Lower leg skin (tissue), 4 donors: ENCODE results near the gene DUOXA2. TPM values are rescaled to one million over a fixed set of nuclear protein-coding genes. Genes with fewer than 3 reads are reported as not detected.

Experiments used
- DNase-seq, 2 donors: peaks; one replicate each; pipeline ENCODE4 v3.0.0-alpha.2; 2019; ENCODE audit warnings: low spot score in 2 of 2
- H3K4me3 ChIP-seq: fragments of 200-600 bp; sonication (generic); 2 replicates; pipeline ENCODE4 v1.5.1; 2017; ENCODE audit warnings: mild to moderate bottlenecking, low read depth; ENCODE audit not compliant: poor library complexity, severe bottlenecking
- POLR2A ChIP-seq, 2 donors: fragments of 450-650 bp; IDR thresholded peaks; one replicate each; pipeline ENCODE4 v1.6.1; 2016 to 2017; ENCODE audit warnings: antibody characterized with exemption in 2 of 2, mild to moderate bottlenecking in 1 of 2, moderate library complexity in 1 of 2
- WGBS, 2 donors: methylation state at CpG; one replicate each; pipeline ENCODE4 v1.1.5; 2018; 5-methylcytosine and 5-hydroxymethylcytosine counted together
- intact Hi-C: fragments of 100-400 bp; cut with DNase I; formaldehyde crosslinking; loops from one replicate; pipeline ENCODE4 v1.15.0; 2023; ENCODE audit warnings: low total_unique reads
- total RNA-seq, 4 donors: library from RNA; depleted of rRNA; stranded (reverse); fragments of >200 nt; gene quantifications; one replicate each; pipeline ENCODE4 v1.1.0, GENCODE V29; 2016
- TF ChIP-seq, protein P1 (sequence below), 3 donors: fragments of 450-650 bp; IDR thresholded peaks; one replicate each; pipeline ENCODE4 v1.5.1; 2016; ENCODE audit warnings: antibody characterized with exemption in 3 of 3, mild to moderate bottlenecking in 3 of 3, moderate library complexity in 2 of 3

DUOXA2 gene
- total RNA-seq, 4 donors from 2014 or later = not detected

DNA sequence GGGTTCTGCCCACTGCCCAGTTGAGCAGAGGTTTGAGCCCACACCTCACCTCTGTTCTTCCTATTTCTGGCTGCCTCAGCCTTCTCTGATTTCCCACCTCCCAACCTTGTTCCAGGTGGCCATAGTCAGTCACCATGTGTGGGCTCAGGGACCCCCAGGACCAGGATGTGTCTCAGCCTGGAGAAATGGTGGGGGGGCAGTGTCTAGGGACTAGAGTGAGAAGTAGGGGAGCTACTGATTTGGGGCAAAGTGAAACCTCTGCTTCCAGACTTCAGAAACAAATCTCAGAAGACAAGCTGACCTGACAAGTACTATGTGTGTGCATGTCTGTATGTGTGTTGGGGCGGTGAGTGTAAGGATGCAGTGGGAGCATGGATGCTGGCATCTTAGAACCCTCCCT, 50.8 kb downstream of the DUOXA2 start:
- intact Hi-C loops = no loop called here
- WGBS, 2 donors = 83 to 100% methylated on average over 1 of the region's 1 CpG
- no peak for DNase-seq
- no peak for TF ChIP-seq POLR2A (IDR thresholded peaks at IDR 0.05)
- TF ChIP-seq, protein P1, sequence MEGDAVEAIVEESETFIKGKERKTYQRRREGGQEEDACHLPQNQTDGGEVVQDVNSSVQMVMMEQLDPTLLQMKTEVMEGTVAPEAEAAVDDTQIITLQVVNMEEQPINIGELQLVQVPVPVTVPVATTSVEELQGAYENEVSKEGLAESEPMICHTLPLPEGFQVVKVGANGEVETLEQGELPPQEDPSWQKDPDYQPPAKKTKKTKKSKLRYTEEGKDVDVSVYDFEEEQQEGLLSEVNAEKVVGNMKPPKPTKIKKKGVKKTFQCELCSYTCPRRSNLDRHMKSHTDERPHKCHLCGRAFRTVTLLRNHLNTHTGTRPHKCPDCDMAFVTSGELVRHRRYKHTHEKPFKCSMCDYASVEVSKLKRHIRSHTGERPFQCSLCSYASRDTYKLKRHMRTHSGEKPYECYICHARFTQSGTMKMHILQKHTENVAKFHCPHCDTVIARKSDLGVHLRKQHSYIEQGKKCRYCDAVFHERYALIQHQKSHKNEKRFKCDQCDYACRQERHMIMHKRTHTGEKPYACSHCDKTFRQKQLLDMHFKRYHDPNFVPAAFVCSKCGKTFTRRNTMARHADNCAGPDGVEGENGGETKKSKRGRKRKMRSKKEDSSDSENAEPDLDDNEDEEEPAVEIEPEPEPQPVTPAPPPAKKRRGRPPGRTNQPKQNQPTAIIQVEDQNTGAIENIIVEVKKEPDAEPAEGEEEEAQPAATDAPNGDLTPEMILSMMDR (IDR thresholded peaks at IDR 0.05) = no peak
- no peak overlapping the region for H3K4me3 ChIP-seq

DNA sequence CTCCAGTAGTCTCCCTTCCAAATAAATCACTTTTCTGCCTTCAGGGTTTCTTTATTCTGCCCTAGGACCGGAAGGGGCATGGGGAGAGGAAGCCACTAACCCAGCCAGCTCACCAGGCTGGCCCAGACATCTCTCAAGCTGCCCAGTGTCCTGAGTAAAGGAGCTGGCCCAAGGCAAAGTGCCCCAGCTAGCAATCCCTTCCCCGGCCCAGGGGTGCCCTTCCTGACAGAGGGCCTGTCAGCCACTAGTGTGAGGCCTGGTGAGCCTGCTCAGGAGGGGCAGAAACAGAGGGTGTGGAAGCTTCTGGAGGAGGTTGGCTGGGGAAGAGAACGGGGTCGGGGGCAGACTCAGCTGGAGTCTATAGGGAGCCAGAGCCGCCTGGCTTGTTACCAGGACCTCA, 51.4 kb downstream of the DUOXA2 start:
- intact Hi-C loops = no loop called here
- TF ChIP-seq, protein P1 (IDR thresholded peaks at IDR 0.05) = no peak
- no peak for TF ChIP-seq POLR2A (IDR thresholded peaks at IDR 0.05)
- H3K4me3 ChIP-seq = no peak overlapping the region
- no peak for DNase-seq
- 52 to 73% methylated on average over 5 of the region's 5 CpGs for WGBS, 2 donors

DNA sequence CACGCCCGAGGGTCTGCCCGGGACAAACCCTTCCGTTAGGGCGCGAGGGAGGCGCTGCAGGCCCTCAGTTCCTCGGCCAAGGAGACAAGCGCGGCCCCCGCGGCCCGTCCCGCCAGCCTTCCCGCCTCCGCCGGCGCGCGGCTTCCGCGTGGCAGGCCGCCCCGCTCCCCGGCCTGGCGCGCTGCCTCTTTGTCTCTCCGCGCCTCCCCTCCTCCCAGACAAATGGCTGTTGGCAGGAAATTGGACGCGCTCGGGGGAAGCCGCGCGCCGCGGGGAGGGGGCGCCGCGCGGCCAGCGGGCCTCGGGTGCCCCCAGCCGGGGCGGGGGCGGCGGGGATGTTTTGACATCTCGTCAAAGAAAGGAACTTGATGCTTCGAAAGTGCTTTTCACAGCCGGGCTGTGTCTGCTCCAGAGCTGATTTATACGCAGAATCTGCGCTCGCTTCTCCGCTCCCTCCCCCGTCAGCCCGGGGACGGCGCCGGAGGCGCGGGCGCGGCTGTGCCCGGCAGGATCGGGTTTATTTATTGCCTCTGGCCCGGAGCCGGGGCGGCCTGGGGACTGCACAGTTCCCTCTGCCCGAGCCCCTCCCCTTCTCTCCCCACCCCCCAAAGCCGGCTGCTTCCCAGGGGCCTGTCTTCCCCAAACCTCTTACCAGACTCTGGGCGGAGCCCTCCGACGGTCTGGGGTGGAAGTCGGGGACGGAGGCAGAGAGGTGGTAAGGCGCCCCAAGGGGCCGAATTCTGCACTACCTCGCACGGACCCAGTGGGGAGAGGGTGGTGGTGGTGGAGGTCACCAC, 52.9 kb downstream of the DUOXA2 start:
- peak; percentile 80 to 96 for DNase-seq
- intact Hi-C loops = no loop called here
- H3K4me3 ChIP-seq = peak overlapping the region; percentile 53
- 0% methylated on average over 37 to 52 of the region's 79 CpGs for WGBS, 2 donors
- TF ChIP-seq, protein P1 (IDR thresholded peaks at IDR 0.05) = peak in 1 of 3 donors; percentile 49
- no peak for TF ChIP-seq POLR2A (IDR thresholded peaks at IDR 0.05)

DNA sequence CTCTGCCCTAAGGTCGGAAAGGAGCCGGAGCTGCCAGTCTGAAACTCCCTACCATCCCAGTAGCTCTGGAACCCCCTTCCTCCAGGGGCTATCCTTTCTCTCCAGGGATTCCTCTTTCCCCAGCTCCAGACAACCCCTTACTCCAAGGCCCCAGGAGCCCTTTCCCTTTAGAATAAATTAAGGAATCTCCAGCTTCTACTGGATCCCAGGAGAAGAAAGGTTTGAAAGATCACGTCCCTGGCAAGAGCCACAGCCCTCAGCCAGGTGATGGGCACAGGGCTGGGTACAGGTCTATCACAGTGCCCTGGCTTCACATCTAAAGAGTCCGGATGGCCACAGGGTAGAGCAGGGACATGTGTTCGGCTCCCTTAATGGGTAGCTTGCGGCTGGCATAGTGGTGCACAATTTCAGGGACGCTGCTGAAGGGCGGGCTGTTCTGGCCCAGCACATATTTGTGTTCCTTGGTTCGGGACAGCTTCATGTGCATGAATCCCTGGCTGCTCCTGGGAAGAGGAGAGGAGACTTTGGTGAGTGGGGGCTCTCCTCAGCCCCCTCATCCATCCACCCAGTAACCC, 53.6 kb downstream of the DUOXA2 start:
- no peak overlapping the region for H3K4me3 ChIP-seq
- intact Hi-C loops = no loop called here
- no peak for DNase-seq
- TF ChIP-seq, protein P1 (IDR thresholded peaks at IDR 0.05) = no peak
- TF ChIP-seq POLR2A (IDR thresholded peaks at IDR 0.05) = no peak
- WGBS, 2 donors = 62 to 64% methylated on average over 9 of the region's 9 CpGs

Other genes starting within 250 kb of the DUOXA2 start
- gene TERB2, start 157.6 kb upstream of the DUOXA2 start, total RNA-seq = not detected
- gene SORD, start 91.1 kb upstream of the DUOXA2 start, total RNA-seq = 10 to 100 TPM; 54.3 to 87.9 (median 83.9) TPM
- gene DUOX2, start 154 bp upstream of the DUOXA2 start, total RNA-seq = 10 to 100 TPM in 1 of 4 donors, 1 to 10 TPM in 3; 3.5 to 11.0 (median 3.9) TPM
- gene DUOXA1, start 15.6 kb downstream of the DUOXA2 start, total RNA-seq = 100 to 1,000 TPM in 2 of 4 donors, 10 to 100 TPM in 2; 58.1 to 112 (median 99.0) TPM
- gene DUOX1, start 15.7 kb downstream of the DUOXA2 start, total RNA-seq = 100 to 1,000 TPM in 2 of 4 donors, 10 to 100 TPM in 2; 90.1 to 162 (median 114) TPM
- gene SHF, start 73.6 kb downstream of the DUOXA2 start, total RNA-seq = 10 to 100 TPM in 2 of 4 donors, 1 to 10 TPM in 2; 6.0 to 19.4 (median 13.0) TPM
- not detected for gene SLC28A2, start 137.9 kb downstream of the DUOXA2 start, total RNA-seq